ENCODE measurements around the gene DUSP5. TPM values are rescaled to one million over a fixed set of nuclear protein-coding genes. Genes with fewer than 3 reads are reported as not detected.

The DUSP5 gene
- total and polyA plus RNA-seq, 8 donors: 0.58 to 23.2 (median 10.6) TPM

DNA sequence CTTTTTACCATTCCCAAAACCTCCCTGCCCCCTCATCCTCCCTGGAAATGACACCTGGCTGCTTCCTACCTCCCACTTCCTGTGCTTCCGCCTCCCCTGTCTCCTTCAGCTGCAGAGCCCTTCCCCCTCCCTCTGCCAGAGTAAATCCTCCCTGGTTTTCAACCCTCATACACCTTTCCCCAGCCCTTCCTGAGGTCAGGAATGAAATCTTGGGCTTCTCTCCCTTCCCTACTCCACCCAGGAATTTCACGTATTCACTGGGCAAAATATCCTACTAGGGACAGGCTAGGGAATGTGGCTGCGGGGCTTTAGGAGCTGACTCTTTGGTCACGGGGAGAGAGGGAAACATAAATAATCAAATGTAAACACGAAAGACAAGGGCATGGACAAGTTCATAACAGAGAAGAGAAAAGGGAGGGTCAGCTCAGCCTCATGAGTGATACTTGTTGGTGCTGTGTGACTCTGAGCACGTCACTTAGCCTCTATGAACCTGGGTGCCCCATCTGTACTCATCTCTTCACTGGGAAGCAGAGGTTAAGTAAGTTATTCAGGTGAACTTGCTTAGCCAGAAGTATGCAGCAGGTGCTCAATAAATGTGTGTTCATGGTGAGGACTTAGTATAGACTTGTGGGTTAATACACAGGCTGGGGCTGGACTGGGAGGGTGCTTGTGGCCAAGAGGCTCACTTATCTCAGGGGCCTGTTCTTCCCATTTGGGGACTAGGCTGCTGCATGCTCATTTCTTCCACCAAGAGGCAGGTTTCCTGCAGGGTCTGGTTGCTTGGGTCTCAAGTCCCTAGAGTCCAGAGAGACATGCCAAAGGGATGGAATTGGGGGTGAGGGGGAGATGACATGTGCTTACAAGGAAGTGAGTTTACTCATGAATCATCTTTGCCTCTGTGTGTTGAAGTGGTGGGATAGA is 10.0 kb upstream of the DUSP5 start:
- no peaks in the 10 kb centered on the region for H3K9me3 ChIP-seq
- intact Hi-C loops (cut with DNase I; ENCODE audit: low total_unique reads): no loop called here
- TF ChIP-seq EP300 (IDR thresholded peaks at IDR 0.05) (no peak), POLR2A (IDR thresholded peaks at IDR 0.05) (no peak), POLR2AphosphoS5 (IDR thresholded peaks at IDR 0.05) (no peak)
- TF ChIP-seq, protein P1, sequence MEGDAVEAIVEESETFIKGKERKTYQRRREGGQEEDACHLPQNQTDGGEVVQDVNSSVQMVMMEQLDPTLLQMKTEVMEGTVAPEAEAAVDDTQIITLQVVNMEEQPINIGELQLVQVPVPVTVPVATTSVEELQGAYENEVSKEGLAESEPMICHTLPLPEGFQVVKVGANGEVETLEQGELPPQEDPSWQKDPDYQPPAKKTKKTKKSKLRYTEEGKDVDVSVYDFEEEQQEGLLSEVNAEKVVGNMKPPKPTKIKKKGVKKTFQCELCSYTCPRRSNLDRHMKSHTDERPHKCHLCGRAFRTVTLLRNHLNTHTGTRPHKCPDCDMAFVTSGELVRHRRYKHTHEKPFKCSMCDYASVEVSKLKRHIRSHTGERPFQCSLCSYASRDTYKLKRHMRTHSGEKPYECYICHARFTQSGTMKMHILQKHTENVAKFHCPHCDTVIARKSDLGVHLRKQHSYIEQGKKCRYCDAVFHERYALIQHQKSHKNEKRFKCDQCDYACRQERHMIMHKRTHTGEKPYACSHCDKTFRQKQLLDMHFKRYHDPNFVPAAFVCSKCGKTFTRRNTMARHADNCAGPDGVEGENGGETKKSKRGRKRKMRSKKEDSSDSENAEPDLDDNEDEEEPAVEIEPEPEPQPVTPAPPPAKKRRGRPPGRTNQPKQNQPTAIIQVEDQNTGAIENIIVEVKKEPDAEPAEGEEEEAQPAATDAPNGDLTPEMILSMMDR (IDR thresholded peaks at IDR 0.05): no peak
- peak in 1 of 2 donors; percentile 32 for DNase-seq
- no peak overlapping the region for H3K4me3 ChIP-seq
- peaks cover 0 to 8% (median 0%) of the 10 kb centered on the region in 3 donors for H3K27me3 ChIP-seq
- H3K4me1 ChIP-seq: peaks cover 0 to 5% (median 0%) of the 10 kb centered on the region in 4 donors
- H3K36me3 ChIP-seq: no peaks in the 10 kb centered on the region
- WGBS, 5 donors: 51 to 61% (median 53%) methylated on average over 6 of the region's 6 CpGs
- H3K27ac ChIP-seq: no peak overlapping the region

GRCh38 chr10:110488332-110488681 is 9.4 kb upstream of the DUSP5 start:
- 73 to 85% (median 81%) methylated on average over 4 of the region's 4 CpGs for WGBS, 5 donors
- H3K36me3 ChIP-seq: no peaks in the 10 kb centered on the region
- H3K27ac ChIP-seq: no peak overlapping the region
- peaks cover 0 to 8% (median 0%) of the 10 kb centered on the region in 3 donors for H3K27me3 ChIP-seq
- H3K9me3 ChIP-seq: no peaks in the 10 kb centered on the region
- DNase-seq: no peak
- H3K4me1 ChIP-seq: peaks cover 0 to 5% (median 0%) of the 10 kb centered on the region in 4 donors
- no peak overlapping the region for H3K4me3 ChIP-seq
- intact Hi-C loops (cut with DNase I; ENCODE audit: low total_unique reads): no loop called here
- TF ChIP-seq, protein P1 (IDR thresholded peaks at IDR 0.05): no peak
- TF ChIP-seq POLR2A (IDR thresholded peaks at IDR 0.05) (no peak), POLR2AphosphoS5 (IDR thresholded peaks at IDR 0.05) (no peak), EP300 (IDR thresholded peaks at IDR 0.05) (no peak)

DNA sequence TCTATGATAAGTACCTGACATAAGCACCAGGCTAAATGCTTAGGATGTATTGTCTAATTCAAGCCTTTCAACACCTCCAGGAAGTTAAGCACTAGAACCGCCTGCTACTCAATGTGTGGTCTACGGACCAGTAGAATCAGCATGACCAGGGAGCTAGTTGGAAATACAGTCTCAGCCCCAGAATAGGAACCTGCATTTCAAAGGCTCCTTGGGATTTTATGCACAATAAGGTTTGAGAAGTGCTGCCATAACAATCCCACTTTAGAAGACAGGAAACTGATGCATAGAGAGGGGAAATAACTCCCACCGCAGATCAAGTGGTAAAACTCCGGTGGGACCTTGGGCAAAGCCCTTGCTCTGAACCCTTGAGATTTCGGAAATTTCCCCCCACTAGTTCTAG is 8.8 kb upstream of the DUSP5 start:
- Histone ChIP-seq H3K9me3 (no peaks in the 10 kb centered on the region), H3K36me3 (no peaks in the 10 kb centered on the region), H3K4me1 (peaks cover 0 to 5% (median 0%) of the 10 kb centered on the region in 4 donors), H3K4me3 (no peak overlapping the region), H3K27me3 (peaks cover 0 to 8% (median 0%) of the 10 kb centered on the region in 3 donors), H3K27ac (no peak overlapping the region)
- intact Hi-C loops (cut with DNase I; ENCODE audit: low total_unique reads): no loop called here
- no peak for DNase-seq
- WGBS, 5 donors: 65 to 81% (median 75%) methylated on average over 5 of the region's 5 CpGs
- TF ChIP-seq POLR2A (IDR thresholded peaks at IDR 0.05): no peak

- no peak overlapping the region for H3K27ac ChIP-seq
- no peaks in the 10 kb centered on the region for H3K9me3 ChIP-seq
- 85 to 92% (median 89%) methylated on average over 4 of the region's 4 CpGs for WGBS, 5 donors
- H3K4me3 ChIP-seq: no peak overlapping the region
- peaks cover 0 to 5% (median under 1%) of the 10 kb centered on the region in 4 donors for H3K4me1 ChIP-seq
- no peak for DNase-seq
- TF ChIP-seq POLR2AphosphoS5 (IDR thresholded peaks at IDR 0.05) (no peak), POLR2A (IDR thresholded peaks at IDR 0.05) (no peak), EP300 (IDR thresholded peaks at IDR 0.05) (no peak)
- TF ChIP-seq, protein P1 (IDR thresholded peaks at IDR 0.05): no peak
- H3K27me3 ChIP-seq: no peaks in the 10 kb centered on the region
- intact Hi-C loops (cut with DNase I; ENCODE audit: low total_unique reads): no loop called here
- no peaks in the 10 kb centered on the region for H3K36me3 ChIP-seq
Measured at GRCh38 chr10:110490640-110491039, 7.1 kb upstream of the DUSP5 start.

DNA sequence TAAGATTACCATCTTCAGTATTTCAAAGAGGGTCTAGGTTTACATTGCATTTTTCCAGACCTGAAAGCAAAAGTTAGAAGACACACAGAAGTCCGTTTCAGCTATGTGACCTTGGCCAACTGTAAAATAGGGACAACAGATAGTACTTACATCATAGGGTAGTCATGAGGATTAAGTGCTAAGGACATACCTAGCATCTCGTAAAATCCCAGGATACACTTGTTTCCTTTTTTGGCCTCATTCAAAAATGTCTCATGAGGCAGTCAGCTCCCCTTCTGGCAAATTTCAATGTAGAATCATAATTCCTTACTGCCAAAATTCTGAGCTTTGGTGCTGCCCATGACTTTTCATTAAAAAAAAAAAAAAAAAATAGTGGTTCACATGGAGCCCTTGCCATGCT is 6.4 kb upstream of the DUSP5 start:
- DNase-seq: no peak
- Histone ChIP-seq H3K4me3 (no peak overlapping the region), H3K9me3 (no peaks in the 10 kb centered on the region), H3K4me1 (peaks cover 3 to 10% (median 6%) of the 10 kb centered on the region in 4 donors), H3K27ac (no peak overlapping the region), H3K27me3 (no peaks in the 10 kb centered on the region), H3K36me3 (no peaks in the 10 kb centered on the region)
- WGBS, 5 donors: 81 to 93% (median 90%) methylated on average over 2 of the region's 2 CpGs
- intact Hi-C loops (cut with DNase I; ENCODE audit: low total_unique reads): no loop called here
- no peak for TF ChIP-seq POLR2AphosphoS5 (IDR thresholded peaks at IDR 0.05)

Measured in stomach (tissue), 9 donors.